Liver (tissue), 3 donors: ENCODE data around the gene PRR5L.

ENCODE experiments used
- TAF1 ChIP-seq: conservative IDR thresholded peaks from 2 replicates; pipeline ENCODE4 v1.6.1; 2016; ENCODE audit warnings: antibody characterized with exemption, mild to moderate bottlenecking
- YY1 ChIP-seq: IDR thresholded peaks from 2 replicates; pipeline ENCODE4 v1.6.1; 2016; ENCODE audit warnings: antibody characterized with exemption, mild to moderate bottlenecking
- TF ChIP-seq, protein P1 (sequence below): fragments of 150-350 bp; IDR thresholded peaks from 2 replicates; pipeline ENCODE4 v1.5.1; 2017; ENCODE audit warnings: improper control_type of control experiment, low read depth, low read length; ENCODE audit not compliant: missing input control
- TF ChIP-seq, protein P2 (sequence below): IDR thresholded peaks from 2 replicates; pipeline ENCODE4 v1.6.1; 2016; ENCODE audit warnings: antibody characterized with exemption
- TF ChIP-seq, protein P3 (sequence below): IDR thresholded peaks from 2 replicates; pipeline ENCODE4 v1.6.1; 2016; ENCODE audit warnings: antibody characterized with exemption
- TF ChIP-seq, protein P4 (sequence below): IDR thresholded peaks from 2 replicates; pipeline ENCODE4 v1.6.1; 2016; ENCODE audit warnings: antibody characterized with exemption, mild to moderate bottlenecking
- donor health status: healthy.
- donor health status: healthy.

DNA sequence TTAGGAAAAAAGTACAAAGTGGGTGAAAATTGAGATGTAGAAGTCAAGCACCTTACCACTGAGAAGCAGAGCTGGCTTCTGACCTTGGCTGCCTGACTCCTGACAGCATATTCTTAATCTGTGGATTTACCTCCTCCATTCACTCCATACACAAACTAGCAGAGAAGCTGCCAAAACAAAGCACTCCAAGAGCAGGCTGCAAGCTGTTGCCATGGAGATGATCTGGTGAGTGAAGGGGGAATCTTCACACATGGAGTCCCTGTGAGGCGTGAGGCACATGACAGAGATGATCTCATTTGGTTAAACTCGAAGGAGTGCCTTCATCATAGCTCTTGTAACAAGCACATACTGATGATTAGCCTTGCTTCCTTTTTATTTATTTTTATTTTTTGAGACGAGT is 23.0 kb upstream of the PRR5L start:
- TF ChIP-seq, protein P1, sequence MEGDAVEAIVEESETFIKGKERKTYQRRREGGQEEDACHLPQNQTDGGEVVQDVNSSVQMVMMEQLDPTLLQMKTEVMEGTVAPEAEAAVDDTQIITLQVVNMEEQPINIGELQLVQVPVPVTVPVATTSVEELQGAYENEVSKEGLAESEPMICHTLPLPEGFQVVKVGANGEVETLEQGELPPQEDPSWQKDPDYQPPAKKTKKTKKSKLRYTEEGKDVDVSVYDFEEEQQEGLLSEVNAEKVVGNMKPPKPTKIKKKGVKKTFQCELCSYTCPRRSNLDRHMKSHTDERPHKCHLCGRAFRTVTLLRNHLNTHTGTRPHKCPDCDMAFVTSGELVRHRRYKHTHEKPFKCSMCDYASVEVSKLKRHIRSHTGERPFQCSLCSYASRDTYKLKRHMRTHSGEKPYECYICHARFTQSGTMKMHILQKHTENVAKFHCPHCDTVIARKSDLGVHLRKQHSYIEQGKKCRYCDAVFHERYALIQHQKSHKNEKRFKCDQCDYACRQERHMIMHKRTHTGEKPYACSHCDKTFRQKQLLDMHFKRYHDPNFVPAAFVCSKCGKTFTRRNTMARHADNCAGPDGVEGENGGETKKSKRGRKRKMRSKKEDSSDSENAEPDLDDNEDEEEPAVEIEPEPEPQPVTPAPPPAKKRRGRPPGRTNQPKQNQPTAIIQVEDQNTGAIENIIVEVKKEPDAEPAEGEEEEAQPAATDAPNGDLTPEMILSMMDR, result no peak
- TF ChIP-seq YY1 (no peak), TAF1 (no peak)
- TF ChIP-seq, protein P2, sequence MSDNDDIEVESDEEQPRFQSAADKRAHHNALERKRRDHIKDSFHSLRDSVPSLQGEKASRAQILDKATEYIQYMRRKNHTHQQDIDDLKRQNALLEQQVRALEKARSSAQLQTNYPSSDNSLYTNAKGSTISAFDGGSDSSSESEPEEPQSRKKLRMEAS, result no peak
- TF ChIP-seq, protein P3, sequence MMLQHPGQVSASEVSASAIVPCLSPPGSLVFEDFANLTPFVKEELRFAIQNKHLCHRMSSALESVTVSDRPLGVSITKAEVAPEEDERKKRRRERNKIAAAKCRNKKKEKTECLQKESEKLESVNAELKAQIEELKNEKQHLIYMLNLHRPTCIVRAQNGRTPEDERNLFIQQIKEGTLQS, result no peak
- TF ChIP-seq, protein P4, sequence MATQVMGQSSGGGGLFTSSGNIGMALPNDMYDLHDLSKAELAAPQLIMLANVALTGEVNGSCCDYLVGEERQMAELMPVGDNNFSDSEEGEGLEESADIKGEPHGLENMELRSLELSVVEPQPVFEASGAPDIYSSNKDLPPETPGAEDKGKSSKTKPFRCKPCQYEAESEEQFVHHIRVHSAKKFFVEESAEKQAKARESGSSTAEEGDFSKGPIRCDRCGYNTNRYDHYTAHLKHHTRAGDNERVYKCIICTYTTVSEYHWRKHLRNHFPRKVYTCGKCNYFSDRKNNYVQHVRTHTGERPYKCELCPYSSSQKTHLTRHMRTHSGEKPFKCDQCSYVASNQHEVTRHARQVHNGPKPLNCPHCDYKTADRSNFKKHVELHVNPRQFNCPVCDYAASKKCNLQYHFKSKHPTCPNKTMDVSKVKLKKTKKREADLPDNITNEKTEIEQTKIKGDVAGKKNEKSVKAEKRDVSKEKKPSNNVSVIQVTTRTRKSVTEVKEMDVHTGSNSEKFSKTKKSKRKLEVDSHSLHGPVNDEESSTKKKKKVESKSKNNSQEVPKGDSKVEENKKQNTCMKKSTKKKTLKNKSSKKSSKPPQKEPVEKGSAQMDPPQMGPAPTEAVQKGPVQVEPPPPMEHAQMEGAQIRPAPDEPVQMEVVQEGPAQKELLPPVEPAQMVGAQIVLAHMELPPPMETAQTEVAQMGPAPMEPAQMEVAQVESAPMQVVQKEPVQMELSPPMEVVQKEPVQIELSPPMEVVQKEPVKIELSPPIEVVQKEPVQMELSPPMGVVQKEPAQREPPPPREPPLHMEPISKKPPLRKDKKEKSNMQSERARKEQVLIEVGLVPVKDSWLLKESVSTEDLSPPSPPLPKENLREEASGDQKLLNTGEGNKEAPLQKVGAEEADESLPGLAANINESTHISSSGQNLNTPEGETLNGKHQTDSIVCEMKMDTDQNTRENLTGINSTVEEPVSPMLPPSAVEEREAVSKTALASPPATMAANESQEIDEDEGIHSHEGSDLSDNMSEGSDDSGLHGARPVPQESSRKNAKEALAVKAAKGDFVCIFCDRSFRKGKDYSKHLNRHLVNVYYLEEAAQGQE, result no peak
